Loucy (cell line): ENCODE data around the gene CCL21.

Source experiments
- H2AFZ ChIP-seq: fragments of 200-600 bp; sonication (generic); 2 replicates; pipeline ENCODE4 v1.6.0; 2016; ENCODE audit warnings: antibody characterized with exemption, mild to moderate bottlenecking, low read length, moderate library complexity
- H3F3A ChIP-seq: fragments of 200-600 bp; 2 replicates; pipeline ENCODE4 v1.6.0; 2016; ENCODE audit warnings: antibody characterized with exemption, low read depth, mild to moderate bottlenecking
- H3K27me3 ChIP-seq: fragments of 200-600 bp; sonication (generic); 2 replicates; pipeline ENCODE4 v1.6.1; 2014; ENCODE audit warnings: low read length, mild to moderate bottlenecking; ENCODE audit not compliant: insufficient read depth, poor library complexity, severe bottlenecking
- H3K36me3 ChIP-seq: fragments of 200-600 bp; sonication (generic); 2 replicates; pipeline ENCODE4 v1.6.1; 2016; ENCODE audit warnings: low read length; ENCODE audit not compliant: insufficient read depth
- H3K4me1 ChIP-seq: fragments of 200-600 bp; sonication (generic); 2 replicates; pipeline ENCODE4 v1.5.1; 2014; ENCODE audit warnings: low read length, mild to moderate bottlenecking; ENCODE audit not compliant: insufficient read depth, poor library complexity, severe bottlenecking
- H3K4me2 ChIP-seq: fragments of 200-600 bp; sonication (generic); 2 replicates; pipeline ENCODE4 v1.6.0; 2014; ENCODE audit warnings: antibody characterized with exemption, low read length, low read depth, mild to moderate bottlenecking; ENCODE audit not compliant: poor library complexity, severe bottlenecking
- H3K4me3 ChIP-seq: fragments of 200-600 bp; sonication (generic); 2 replicates; pipeline ENCODE4 v1.5.1; 2014; ENCODE audit warnings: low read length, mild to moderate bottlenecking, mixed read lengths; ENCODE audit not compliant: poor library complexity, severe bottlenecking
- H3K79me2 ChIP-seq: fragments of 200-600 bp; sonication (generic); 2 replicates; pipeline ENCODE4 v1.6.1; 2014; ENCODE audit warnings: low read length; ENCODE audit not compliant: insufficient read depth
- H3K9ac ChIP-seq: fragments of 200-600 bp; sonication (generic); 2 replicates; pipeline ENCODE4 v1.6.0; 2014; ENCODE audit warnings: mild to moderate bottlenecking, low read depth, low read length, moderate library complexity; ENCODE audit not compliant: poor library complexity, severe bottlenecking
- H3K9me2 ChIP-seq: fragments of 200-600 bp; sonication (generic); replicated peaks from 2 replicates; pipeline ENCODE4 v1.6.1; 2016; ENCODE audit warnings: low read depth, low read length, mixed read lengths
- H3K9me3 ChIP-seq: fragments of 200-600 bp; sonication (generic); 2 replicates; pipeline ENCODE4 v1.6.1; 2014; ENCODE audit warnings: mild to moderate bottlenecking, antibody characterized with exemption, low read length, low read depth; ENCODE audit not compliant: insufficient read depth
- H4K20me1 ChIP-seq: fragments of 200-600 bp; sonication (generic); 2 replicates; pipeline ENCODE4 v1.6.0; 2014; ENCODE audit warnings: antibody characterized with exemption, low read length, mild to moderate bottlenecking; ENCODE audit not compliant: insufficient read depth, poor library complexity, severe bottlenecking
- CTCF ChIP-seq: fragments of 200-600 bp; sonication (generic); conservative IDR thresholded peaks from 2 replicates; pipeline ENCODE4 v1.5.1; 2014; ENCODE audit warnings: mild to moderate bottlenecking, antibody characterized with exemption, low read length
- EZH2phosphoT487 ChIP-seq: fragments of 200-600 bp; IDR thresholded peaks from 2 replicates; pipeline ENCODE4 v1.6.1; 2018; ENCODE audit warnings: antibody characterized with exemption, mild to moderate bottlenecking, moderate library complexity, borderline replicate concordance

Gene CCL21

GRCh38 chr9:34737677-34738260, 27.8 kb upstream of the CCL21 start:
- Histone ChIP-seq H3K79me2 (no peaks in the 10 kb centered on the region), H3K4me3 (no peak overlapping the region), H3K4me2 (no peak overlapping the region), H3K36me3 (no peaks in the 10 kb centered on the region), H3K4me1 (no peaks in the 10 kb centered on the region), H3K9ac (no peak overlapping the region), H3F3A (no peaks in the 10 kb centered on the region), H3K27me3 (no peaks in the 10 kb centered on the region), H4K20me1 (no peaks in the 10 kb centered on the region), H3K9me2 (no peaks in the 10 kb centered on the region), H3K9me3 (no peaks in the 10 kb centered on the region), H2AFZ (no peak overlapping the region)
- no peak for TF ChIP-seq EZH2phosphoT487
- TF ChIP-seq CTCF: no peak

- H4K20me1 ChIP-seq: no peaks in the 10 kb centered on the region
Measured at GRCh38 chr9:34734720-34735119, 24.8 kb upstream of the CCL21 start.

GRCh38 chr9:34732886-34733285, 22.9 kb upstream of the CCL21 start:
- Histone ChIP-seq H3K9ac (no peak overlapping the region), H3F3A (no peaks in the 10 kb centered on the region), H3K27me3 (no peaks in the 10 kb centered on the region), H3K9me2 (no peaks in the 10 kb centered on the region), H4K20me1 (no peaks in the 10 kb centered on the region), H3K36me3 (no peaks in the 10 kb centered on the region), H3K4me3 (no peak overlapping the region), H3K4me2 (no peak overlapping the region), H3K4me1 (no peaks in the 10 kb centered on the region), H3K9me3 (no peaks in the 10 kb centered on the region), H3K79me2 (no peaks in the 10 kb centered on the region), H2AFZ (no peak overlapping the region)
- TF ChIP-seq CTCF (no peak), EZH2phosphoT487 (no peak)

More at GRCh38 chr9:34734720-34735119, 24.8 kb upstream of the CCL21 start:
- H3K9me3 ChIP-seq: no peaks in the 10 kb centered on the region
- no peak overlapping the region for H3K4me3 ChIP-seq
- H3K9ac ChIP-seq: no peak overlapping the region
- no peaks in the 10 kb centered on the region for H3K36me3 ChIP-seq
- no peaks in the 10 kb centered on the region for H3K9me2 ChIP-seq
- no peak for TF ChIP-seq EZH2phosphoT487
- no peak for TF ChIP-seq CTCF
- H3F3A ChIP-seq: no peaks in the 10 kb centered on the region
- H3K4me1 ChIP-seq: no peaks in the 10 kb centered on the region
- no peaks in the 10 kb centered on the region for H3K79me2 ChIP-seq
- H2AFZ ChIP-seq: no peak overlapping the region
- no peak overlapping the region for H3K4me2 ChIP-seq
- no peaks in the 10 kb centered on the region for H3K27me3 ChIP-seq
